Panc1 (cell line): ENCODE measurements around the gene HS2ST1.

Experiments
- CTCF ChIP-seq: fragments of 450-650 bp; IDR thresholded peaks from 2 replicates; pipeline ENCODE4 v1.5.1; 2017; ENCODE audit warnings: mild to moderate bottlenecking
- POLR2AphosphoS5 ChIP-seq: IDR thresholded peaks from 2 replicates; pipeline ENCODE4 v1.6.1; 2012; ENCODE audit warnings: mild to moderate bottlenecking, low read depth, low read length, moderate library complexity
- TCF7L2 ChIP-seq: IDR thresholded peaks from 2 replicates; pipeline ENCODE4 v1.6.1; 2011; ENCODE audit warnings: mild to moderate bottlenecking, low read depth, low read length, inconsistent platforms

GRCh38 chr1:87115891-87116290 lies 201.5 kb downstream of the HS2ST1 start:
- no peak for TF ChIP-seq CTCF
- no peak for TF ChIP-seq POLR2AphosphoS5
- TF ChIP-seq TCF7L2, result no peak
